Upper lobe of left lung (tissue), 6 donors: ENCODE results near the gene COX5A. TPM values are rescaled to one million over a fixed set of nuclear protein-coding genes. Genes with fewer than 3 reads are reported as not detected.

Source experiments
- ATAC-seq, 2 donors: fragments of 200-7000 bp; cut with Tn5 transposase; one replicate each; pipeline ENCODE4 v1.9.1; 2022; ENCODE audit warnings: mild to moderate bottlenecking in 2 of 2, moderate library complexity in 2 of 2; ENCODE audit not compliant: low FRiP score in 2 of 2
- DNase-seq, 2 donors: peaks; one replicate each; pipeline ENCODE4 v3.0.0-alpha.2; 2019 to 2020
- H3K27ac ChIP-seq, 4 donors: fragments of 200-600 bp; sonication (generic); one replicate each; pipeline ENCODE4 v1.5.1; 2016 to 2019
- H3K27me3 ChIP-seq, 4 donors: fragments of 200-600 bp; sonication (generic); one replicate each; pipeline ENCODE4 v1.5.1; 2017 to 2019
- H3K36me3 ChIP-seq, 4 donors: fragments of 200-600 bp; sonication (generic); one replicate each; pipeline ENCODE4 v1.5.1; 2016 to 2019
- H3K4me1 ChIP-seq, 4 donors: fragments of 200-600 bp; sonication (generic); one replicate each; pipeline ENCODE4 v1.5.1; 2018 to 2019
- H3K4me3 ChIP-seq, 4 donors: fragments of 200-600 bp; sonication (generic); one replicate each; pipeline ENCODE4 v1.5.1; 2017 to 2019; ENCODE audit warnings: mild to moderate bottlenecking in 2 of 4, moderate library complexity in 1 of 4
- H3K9me3 ChIP-seq, 4 donors: fragments of 200-600 bp; sonication (generic); one replicate each; pipeline ENCODE4 v1.5.1; 2018 to 2019
- EP300 ChIP-seq, 4 donors: sonication (generic); formaldehyde crosslinking; IDR thresholded peaks; one replicate each; pipeline ENCODE4 v1.5.1; 2017; ENCODE audit warnings: antibody characterized with exemption in 4 of 4, control low read depth in 2 of 4
- POLR2A ChIP-seq, 4 donors: fragments of 450-650 bp; IDR thresholded peaks; one replicate each; pipeline ENCODE4 v1.5.1; 2016 to 2017; ENCODE audit warnings: antibody characterized with exemption in 4 of 4, mild to moderate bottlenecking in 2 of 4
- POLR2AphosphoS5 ChIP-seq, 2 donors: sonication (generic); formaldehyde crosslinking; IDR thresholded peaks; one replicate each; pipeline ENCODE4 v1.5.1; 2017; ENCODE audit warnings: antibody characterized with exemption in 2 of 2
- WGBS, 2 donors: methylation state at CpG; one replicate each; pipeline ENCODE4 v1.1.5; 2017 to 2018; 5-methylcytosine and 5-hydroxymethylcytosine counted together
- total RNA-seq, 6 donors: library from RNA; depleted of rRNA in 4 of 6; stranded (reverse); fragments of >200 nt in 4 of 6; gene quantifications; one replicate each; pipeline versions ENCODE4 v1.1.0 to v1.2.1, GENCODE V29; 2016 to 2021
- TF ChIP-seq, protein P1 (sequence below), 6 experiments: fragments of 450-650 bp in 4 of 6; fragments of 200-600 bp in 2 of 6; sonication (generic) in 2 of 6; IDR thresholded peaks; one replicate each; pipeline ENCODE4 v1.5.1; 2016 to 2019; ENCODE audit warnings: antibody characterized with exemption in 6 of 6
- donor health status: DM: no; HTN: no; CAD: no; lungs with moderate emphysema.
- donor health status: DM: no; HTN: yes; CAD: no; lungs with severe emphysema.

Gene COX5A
- total RNA-seq, 6 donors from 2014 or later, result 50.9 to 168 (median 93.0) TPM

DNA sequence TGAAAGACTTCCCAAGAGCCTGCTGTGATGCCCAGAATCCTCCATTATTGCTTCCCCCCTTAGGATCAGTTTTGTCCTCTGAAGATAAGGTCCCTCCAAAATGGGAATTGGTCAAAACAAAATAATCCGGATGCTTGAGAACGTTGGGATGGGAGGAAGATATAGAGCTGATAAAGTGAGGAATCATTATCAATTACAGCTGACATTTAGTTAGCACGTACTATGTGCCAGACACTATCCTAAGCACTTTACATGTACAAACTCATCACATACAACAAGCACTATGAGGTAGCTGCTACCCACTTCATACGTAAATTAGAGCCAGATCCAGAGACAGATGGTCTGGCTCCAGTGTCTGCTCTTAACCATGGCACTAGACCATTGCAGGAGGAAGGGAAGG is 25.3 kb upstream of the COX5A start:
- no peak for ATAC-seq
- Histone ChIP-seq H3K9me3 (no peaks in the 10 kb centered on the region), H3K27ac (no peak overlapping the region), H3K4me3 (no peak overlapping the region), H3K36me3 (no peaks in the 10 kb centered on the region), H3K4me1 (peaks cover 13 to 31% (median 21%) of the 10 kb centered on the region in 4 donors), H3K27me3 (peaks cover 0 to 6% (median 2%) of the 10 kb centered on the region in 4 donors)
- WGBS, 2 donors, result 90 to 92% methylated on average over 4 of the region's 4 CpGs
- no peak for DNase-seq
- TF ChIP-seq EP300 (IDR thresholded peaks at IDR 0.05) (no peak), POLR2AphosphoS5 (IDR thresholded peaks at IDR 0.05) (no peak), POLR2A (IDR thresholded peaks at IDR 0.05) (no peak)
- TF ChIP-seq, protein P1, sequence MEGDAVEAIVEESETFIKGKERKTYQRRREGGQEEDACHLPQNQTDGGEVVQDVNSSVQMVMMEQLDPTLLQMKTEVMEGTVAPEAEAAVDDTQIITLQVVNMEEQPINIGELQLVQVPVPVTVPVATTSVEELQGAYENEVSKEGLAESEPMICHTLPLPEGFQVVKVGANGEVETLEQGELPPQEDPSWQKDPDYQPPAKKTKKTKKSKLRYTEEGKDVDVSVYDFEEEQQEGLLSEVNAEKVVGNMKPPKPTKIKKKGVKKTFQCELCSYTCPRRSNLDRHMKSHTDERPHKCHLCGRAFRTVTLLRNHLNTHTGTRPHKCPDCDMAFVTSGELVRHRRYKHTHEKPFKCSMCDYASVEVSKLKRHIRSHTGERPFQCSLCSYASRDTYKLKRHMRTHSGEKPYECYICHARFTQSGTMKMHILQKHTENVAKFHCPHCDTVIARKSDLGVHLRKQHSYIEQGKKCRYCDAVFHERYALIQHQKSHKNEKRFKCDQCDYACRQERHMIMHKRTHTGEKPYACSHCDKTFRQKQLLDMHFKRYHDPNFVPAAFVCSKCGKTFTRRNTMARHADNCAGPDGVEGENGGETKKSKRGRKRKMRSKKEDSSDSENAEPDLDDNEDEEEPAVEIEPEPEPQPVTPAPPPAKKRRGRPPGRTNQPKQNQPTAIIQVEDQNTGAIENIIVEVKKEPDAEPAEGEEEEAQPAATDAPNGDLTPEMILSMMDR (IDR thresholded peaks at IDR 0.05), result no peak

DNA sequence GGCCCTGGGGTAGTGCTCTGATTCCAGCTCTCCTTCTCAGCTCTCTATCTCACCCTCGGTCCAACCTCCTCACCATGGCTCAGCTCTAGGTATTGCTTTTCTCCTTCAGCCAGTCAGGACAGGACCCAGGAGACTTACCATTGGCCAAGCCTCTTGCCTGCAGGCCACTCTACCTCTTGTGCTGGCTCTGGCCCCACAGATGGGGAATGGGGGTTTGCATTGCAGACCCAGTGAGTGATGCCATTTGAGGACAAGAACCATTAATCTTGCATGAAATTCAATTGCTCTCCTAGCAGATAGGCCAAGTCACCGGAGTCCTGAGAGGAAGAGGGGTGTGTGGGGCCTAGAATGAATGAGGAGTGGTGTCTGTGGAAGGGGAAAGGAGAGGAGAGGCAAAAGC is 24.8 kb upstream of the COX5A start:
- Histone ChIP-seq H3K9me3 (no peaks in the 10 kb centered on the region), H3K4me1 (peaks cover 18 to 36% (median 27%) of the 10 kb centered on the region in 4 donors), H3K4me3 (no peak overlapping the region), H3K27me3 (peaks cover 0 to 6% (median 3%) of the 10 kb centered on the region in 4 donors), H3K36me3 (no peaks in the 10 kb centered on the region), H3K27ac (no peak overlapping the region)
- WGBS, 2 donors, result 0 to 59% methylated on average over 1 to 2 of the region's 2 CpGs
- TF ChIP-seq POLR2A (IDR thresholded peaks at IDR 0.05), result no peak
- TF ChIP-seq, protein P1 (IDR thresholded peaks at IDR 0.05), result no peak
- TF ChIP-seq EP300 (IDR thresholded peaks at IDR 0.05), result no peak
- no peak for TF ChIP-seq POLR2AphosphoS5 (IDR thresholded peaks at IDR 0.05)
- DNase-seq (no peak), ATAC-seq (no peak)

DNA sequence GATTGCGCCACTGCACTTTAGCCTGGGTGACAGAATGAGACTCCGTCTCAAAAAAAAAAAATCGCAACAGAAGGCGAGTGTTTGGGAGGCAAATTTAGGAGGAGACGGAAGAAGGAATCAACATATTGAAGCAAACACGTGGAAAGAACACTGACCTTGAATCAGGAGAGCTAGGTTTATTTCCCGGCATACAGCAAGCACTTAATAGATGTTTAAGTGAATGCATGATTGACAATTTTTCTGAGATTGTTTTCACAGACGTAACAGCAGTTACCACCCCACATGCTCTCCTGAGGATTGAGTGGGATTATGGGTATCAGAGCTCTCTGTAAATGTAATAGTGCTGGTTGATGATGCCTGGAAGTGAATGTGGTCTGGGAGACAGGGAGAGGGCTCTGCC is 24.3 kb upstream of the COX5A start:
- DNase-seq, result no peak
- H3K27ac ChIP-seq, result no peak overlapping the region
- WGBS, 2 donors, result 86 to 88% methylated on average over 8 of the region's 8 CpGs
- peaks cover 23 to 41% (median 31%) of the 10 kb centered on the region in 4 donors for H3K4me1 ChIP-seq
- no peaks in the 10 kb centered on the region for H3K9me3 ChIP-seq
- H3K36me3 ChIP-seq, result no peaks in the 10 kb centered on the region
- H3K27me3 ChIP-seq, result peaks cover 0 to 6% (median 3%) of the 10 kb centered on the region in 4 donors
- ATAC-seq, result no peak
- TF ChIP-seq POLR2A (IDR thresholded peaks at IDR 0.05), result no peak
- no peak for TF ChIP-seq EP300 (IDR thresholded peaks at IDR 0.05)
- TF ChIP-seq POLR2AphosphoS5 (IDR thresholded peaks at IDR 0.05), result no peak
- TF ChIP-seq, protein P1 (IDR thresholded peaks at IDR 0.05), result no peak
- H3K4me3 ChIP-seq, result no peak overlapping the region

DNA sequence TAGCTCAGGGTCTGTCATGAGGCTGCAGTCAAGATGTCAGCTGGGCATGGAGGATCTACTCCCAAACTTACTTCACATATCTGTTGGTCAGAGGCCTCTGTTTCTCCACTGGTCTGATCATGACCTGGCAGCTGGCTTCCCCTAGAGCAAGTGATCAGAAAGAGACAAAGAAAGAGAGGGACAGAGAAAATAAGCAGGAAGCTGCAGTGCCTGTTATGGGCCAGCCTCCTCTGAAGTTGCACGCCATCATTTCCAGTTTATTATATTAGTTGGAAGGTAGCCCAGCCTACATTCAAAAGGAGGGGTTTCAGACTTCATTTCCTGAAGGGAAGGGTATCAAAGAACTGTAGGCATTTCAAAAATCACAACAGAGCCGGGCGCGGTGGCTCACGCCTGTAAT is 23.7 kb upstream of the COX5A start:
- Histone ChIP-seq H3K36me3 (no peaks in the 10 kb centered on the region), H3K27me3 (peaks cover 0 to 6% (median 3%) of the 10 kb centered on the region in 4 donors), H3K9me3 (no peaks in the 10 kb centered on the region), H3K4me1 (peaks cover 29 to 47% (median 34%) of the 10 kb centered on the region in 4 donors), H3K27ac (peak overlapping the region in 1 of 4 donors; percentile 50), H3K4me3 (no peak overlapping the region)
- DNase-seq (no peak), ATAC-seq (no peak)
- 39 to 44% methylated on average over 5 of the region's 5 CpGs for WGBS, 2 donors
- TF ChIP-seq EP300 (IDR thresholded peaks at IDR 0.05) (no peak), POLR2A (IDR thresholded peaks at IDR 0.05) (no peak), POLR2AphosphoS5 (IDR thresholded peaks at IDR 0.05) (no peak)
- TF ChIP-seq, protein P1 (IDR thresholded peaks at IDR 0.05), result no peak

DNA sequence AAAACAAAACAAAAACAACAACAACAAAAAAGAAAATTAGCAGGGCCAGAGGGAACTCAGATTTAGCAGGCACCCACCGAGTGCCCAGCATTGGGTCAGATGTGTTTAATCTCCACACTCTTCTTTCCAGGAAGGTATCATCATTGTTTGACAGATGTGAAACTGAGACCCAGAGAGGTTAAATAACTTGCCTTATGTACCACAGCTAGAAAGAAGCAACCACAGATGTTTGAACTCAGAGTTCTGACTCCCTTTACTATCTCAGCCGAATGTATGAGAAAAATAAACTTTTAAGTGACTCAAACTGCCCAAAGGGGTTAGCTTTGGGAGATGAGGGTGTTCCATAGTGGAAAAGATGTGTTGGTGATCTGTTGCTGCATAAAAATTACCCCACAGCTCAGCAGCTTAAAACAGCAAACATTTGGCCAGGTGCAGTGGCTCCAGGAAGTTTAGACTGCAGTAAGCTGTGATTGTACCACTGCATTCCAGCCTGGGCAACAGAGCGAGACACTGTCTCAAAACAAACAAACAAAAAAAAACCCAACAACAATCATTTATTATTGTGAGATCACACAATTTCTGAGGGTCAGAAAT is 23.2 kb upstream of the COX5A start:
- no peak for ATAC-seq
- Histone ChIP-seq H3K4me1 (peaks cover 34 to 50% (median 35%) of the 10 kb centered on the region in 4 donors), H3K27me3 (peaks cover 0 to 6% (median 3%) of the 10 kb centered on the region in 4 donors), H3K36me3 (no peaks in the 10 kb centered on the region), H3K9me3 (no peaks in the 10 kb centered on the region), H3K4me3 (no peak overlapping the region), H3K27ac (peak overlapping the region in 1 of 4 donors; percentile 50)
- 56 to 60% methylated on average over 3 of the region's 3 CpGs for WGBS, 2 donors
- TF ChIP-seq EP300 (IDR thresholded peaks at IDR 0.05), result no peak
- TF ChIP-seq POLR2AphosphoS5 (IDR thresholded peaks at IDR 0.05), result no peak
- TF ChIP-seq, protein P1 (IDR thresholded peaks at IDR 0.05), result no peak
- no peak for TF ChIP-seq POLR2A (IDR thresholded peaks at IDR 0.05)
- no peak for DNase-seq
